HepG2 (cell line): Measurements from ENCODE around the gene SF3B5. TPM values are rescaled to one million over a fixed set of nuclear protein-coding genes. Genes with fewer than 3 reads are reported as not detected.

Source experiments
- ATAC-seq: fragments of 200-7000 bp; cut with Tn5 transposase; 3 replicates; pipeline ENCODE4 v1.9.1; 2020; ENCODE audit warnings: mild to moderate bottlenecking, moderate library complexity
- BruUV-seq: library from RNA; stranded (reverse); fragments of 400-500 nt; replicated peaks from 2 replicates; lab custom pipeline; 2021; lab: Mats Ljungman, UMichigan
- CTCF ChIA-PET: fragments of 300-600 bp; formaldehyde crosslinking; extraction: SDS; loops from one replicate; lab custom pipeline; 2021; ENCODE audit warnings: low total read pairs, inconsistent platforms, low intra/inter-chr PET ratio; lab: Yijun Ruan, JAX
- POLR2A ChIA-PET: fragments of 350-600 bp; sonication (Branson Sonifier 250); formaldehyde crosslinking; loops from one replicate; lab custom pipeline; 2020; ENCODE audit warnings: antibody characterized with exemption, inconsistent platforms; lab: Yijun Ruan, JAX
- DNase-seq: peaks from one replicate; pipeline ENCODE4 v3.0.0-alpha.2; 2015; ENCODE audit warnings: low spot score
- FAIRE-seq: peaks from 3 replicates; lab custom pipeline; 2011; peaks lifted over from hg19 to GRCh38; lab: Jason Lieb, UNC
- H2AFZ ChIP-seq: one replicate; pipeline ENCODE4 v1.6.1; 2011; ENCODE audit warnings: low read length, inconsistent platforms
- H3K27ac ChIP-seq: fragments of 300-600 bp; 3 replicates; pipeline ENCODE4 v1.8.0; 2011; ENCODE audit warnings: mixed run types, mild to moderate bottlenecking, mixed read lengths, low read length, inconsistent platforms; ENCODE audit not compliant: insufficient read depth; ENCODE audit errors: extremely low read length
- H3K27me3 ChIP-seq, 2 experiments: fragments of 200-600 bp in 1 of 2; 2 replicates in 1 of 2; 3 replicates in 1 of 2; pipeline versions ENCODE4 v1.6.0 to v1.8.0; 2011; ENCODE audit warnings: low read length in 2 of 2, mild to moderate bottlenecking in 2 of 2, moderate library complexity in 2 of 2, inconsistent platforms in 1 of 2; ENCODE audit not compliant: insufficient read depth in 2 of 2, control insufficient read depth in 1 of 2
- H3K36me3 ChIP-seq, 2 experiments: fragments of 200-600 bp in 1 of 2; replicated peaks in 1 of 2; 2 replicates in 1 of 2; 3 replicates in 1 of 2; pipeline versions ENCODE4 v1.5.1 to v1.8.0; 2011; ENCODE audit warnings: low read length in 2 of 2, inconsistent platforms in 1 of 2; ENCODE audit not compliant: insufficient read depth in 2 of 2, control insufficient read depth in 1 of 2
- H3K4me1 ChIP-seq: 2 replicates; pipeline ENCODE4 v1.5.1; 2012; ENCODE audit warnings: low read length, inconsistent platforms; ENCODE audit not compliant: insufficient read depth
- H3K4me2 ChIP-seq: 2 replicates; pipeline ENCODE4 v1.6.0; 2011; ENCODE audit warnings: low read depth, low read length, inconsistent platforms
- H3K4me3 ChIP-seq, 3 experiments: fragments of 200-600 bp in 1 of 3; sonication (generic), shearing (Covaris generic) in 1 of 3; replicated peaks in 1 of 3; 2 replicates each; pipeline ENCODE4 v1.5.1; 2011 to 2016; ENCODE audit warnings: low read length in 3 of 3, inconsistent platforms in 2 of 3, low read depth in 2 of 3, mild to moderate bottlenecking in 2 of 3, control low read depth in 1 of 3, mixed read lengths in 1 of 3; ENCODE audit not compliant: insufficient read depth in 1 of 3
- H3K79me2 ChIP-seq: one replicate; pipeline ENCODE4 v1.6.1; 2011; ENCODE audit warnings: low read length, inconsistent platforms; ENCODE audit not compliant: insufficient read depth
- H3K9ac ChIP-seq: 2 replicates; pipeline ENCODE4 v1.6.0; 2011; ENCODE audit warnings: mild to moderate bottlenecking, low read depth, low read length, inconsistent platforms; ENCODE audit not compliant: insufficient read depth
- H3K9me3 ChIP-seq: 2 replicates; pipeline ENCODE4 v1.5.1; 2012; ENCODE audit warnings: mild to moderate bottlenecking, low read length
- H4K20me1 ChIP-seq: 2 replicates; pipeline ENCODE4 v1.6.0; 2011; ENCODE audit warnings: inconsistent platforms, mild to moderate bottlenecking, low read length, moderate library complexity; ENCODE audit not compliant: insufficient read depth
- BORCS8-MEF2B ChIP-seq: sonication (generic); formaldehyde crosslinking; IDR thresholded peaks from 2 replicates; pipeline ENCODE4 v1.8.0; 2022; ENCODE audit warnings: mild to moderate bottlenecking, missing genetic modification reagents
- BRCA1 ChIP-seq: sonication (generic); formaldehyde crosslinking; IDR thresholded peaks from 2 replicates; pipeline ENCODE4 v1.4.0; 2020; ENCODE audit warnings: missing genetic modification reagents
- ELF1 ChIP-seq: sonication (generic); formaldehyde crosslinking; IDR thresholded peaks from 2 replicates; pipeline ENCODE4 v1.4.0; 2020; ENCODE audit warnings: missing genetic modification reagents
- MTA3 ChIP-seq: sonication (generic); formaldehyde crosslinking; IDR thresholded peaks from 2 replicates; pipeline ENCODE4 v1.4.0; 2020; ENCODE audit warnings: missing genetic modification reagents
- POGZ ChIP-seq: sonication (generic); formaldehyde crosslinking; IDR thresholded peaks from 2 replicates; pipeline ENCODE4 v1.4.0; 2020; ENCODE audit warnings: mild to moderate bottlenecking, missing genetic modification reagents
- SRSF1 ChIP-seq: fragments of 200-400 bp; formaldehyde crosslinking; optimal IDR thresholded peaks from 2 replicates; pipeline ENCODE3; 2017; ENCODE audit warnings: mild to moderate bottlenecking, low read depth, low read length, moderate library complexity
- TBP ChIP-seq: sonication (generic); formaldehyde crosslinking; IDR thresholded peaks from 2 replicates; pipeline ENCODE4 v1.5.0; 2020; ENCODE audit warnings: missing genetic modification reagents
- ZFP62 ChIP-seq: sonication (generic); formaldehyde crosslinking; IDR thresholded peaks from 2 replicates; pipeline ENCODE4 v1.4.0; 2020; ENCODE audit warnings: missing genetic modification reagents
- ZNF24 ChIP-seq: fragments of 450-650 bp; IDR thresholded peaks from 2 replicates; pipeline ENCODE4 v1.6.1; 2017; ENCODE audit warnings: antibody characterized with exemption, mild to moderate bottlenecking
- ZNF296 ChIP-seq: sonication (generic); formaldehyde crosslinking; conservative IDR thresholded peaks from 2 replicates; pipeline ENCODE4 v1.5.0; 2020; ENCODE audit warnings: mild to moderate bottlenecking, missing genetic modification reagents
- ZNF543 ChIP-seq: sonication (generic); formaldehyde crosslinking; IDR thresholded peaks from 2 replicates; pipeline ENCODE4 v1.4.0; 2020; ENCODE audit warnings: mild to moderate bottlenecking, missing genetic modification reagents
- WGBS: methylation state at CpG from one replicate; pipeline ENCODE4 v1.1.6; 2017; ENCODE audit warnings: low lambda C conversion rate; 5-methylcytosine and 5-hydroxymethylcytosine counted together
- in situ Hi-C: cut with HindIII; loops from 2 replicates; pipeline ENCODE4 v1.10.0; 2017; ENCODE audit warnings: low pct_unique_long_range_greater_than_20kb; ENCODE audit not compliant: extremely low pct_ligation_motif_present
- intact Hi-C: fragments of 100-400 bp; cut with micrococcal nuclease; formaldehyde crosslinking; loops from one replicate; pipeline ENCODE4 v1.10.0; 2022; ENCODE audit not compliant: unreplicated experiment
- polyA plus RNA-seq, 8 experiments: library from polyadenylated mRNA; depleted of rRNA in 3 of 8; stranded (reverse) in 7 of 8; unstranded in 1 of 8; fragments of >200 nt; fragmentation: Illumina TruSeq in 4 of 8; extraction: Trizol in 4 of 8; gene quantifications; 2 replicates each; pipeline versions ENCODE4 v1.2.1 to v1.2.3, GENCODE V29; 2011 to 2016; ENCODE audit warnings: low read depth in 4 of 8, missing spikeins in 1 of 8, mixed read lengths in 1 of 8; ENCODE audit not compliant: insufficient read depth in 1 of 8
- total RNA-seq, 5 experiments: library from RNA; depleted of rRNA; stranded (reverse); fragments of >200 nt; fragmentation: Illumina TruSeq; extraction: Trizol; gene quantifications; 2 replicates each; pipeline ENCODE4 v1.2.3, GENCODE V29; 2016; ENCODE audit warnings: low read depth in 1 of 5
- TF ChIP-seq, protein P1 (sequence below): sonication (generic); formaldehyde crosslinking; IDR thresholded peaks from 2 replicates; pipeline ENCODE4 v1.4.0; 2020; ENCODE audit warnings: missing genetic modification reagents

Gene SF3B5
- total and polyA plus RNA-seq, 2 of the 13 experiments (the other 11 are each of a cell fraction or from before 2014, with no cell fraction given), result 263 to 292 TPM

GRCh38 chr6:144063246-144063743, 32.1 kb downstream of the SF3B5 start (continued):
- no peak for TF ChIP-seq TBP (CRISPR knock-in tag)
- TF ChIP-seq BORCS8-MEF2B (CRISPR knock-in tag), result 0 out of 2 replicates have a peak, but pooled peaks have one; percentile 26
- 0 out of 2 replicates have a peak, but pooled peaks have one; percentile 3 for TF ChIP-seq ZNF296 (CRISPR knock-in tag)

- peaks cover 14% of the 10 kb centered on the region for H3K4me1 ChIP-seq
- DNase-seq (no peak), ATAC-seq (no peak), FAIRE-seq (peak; percentile 12)
- TF ChIP-seq ZNF543 (no peak), ZFP62 (CRISPR knock-in tag) (no peak), ZNF24 (no peak), MTA3 (no peak), SRSF1 (no peak), BRCA1 (CRISPR knock-in tag) (no peak), ELF1 (CRISPR knock-in tag) (no peak), POGZ (CRISPR knock-in tag) (no peak)
- TF ChIP-seq, protein P1, sequence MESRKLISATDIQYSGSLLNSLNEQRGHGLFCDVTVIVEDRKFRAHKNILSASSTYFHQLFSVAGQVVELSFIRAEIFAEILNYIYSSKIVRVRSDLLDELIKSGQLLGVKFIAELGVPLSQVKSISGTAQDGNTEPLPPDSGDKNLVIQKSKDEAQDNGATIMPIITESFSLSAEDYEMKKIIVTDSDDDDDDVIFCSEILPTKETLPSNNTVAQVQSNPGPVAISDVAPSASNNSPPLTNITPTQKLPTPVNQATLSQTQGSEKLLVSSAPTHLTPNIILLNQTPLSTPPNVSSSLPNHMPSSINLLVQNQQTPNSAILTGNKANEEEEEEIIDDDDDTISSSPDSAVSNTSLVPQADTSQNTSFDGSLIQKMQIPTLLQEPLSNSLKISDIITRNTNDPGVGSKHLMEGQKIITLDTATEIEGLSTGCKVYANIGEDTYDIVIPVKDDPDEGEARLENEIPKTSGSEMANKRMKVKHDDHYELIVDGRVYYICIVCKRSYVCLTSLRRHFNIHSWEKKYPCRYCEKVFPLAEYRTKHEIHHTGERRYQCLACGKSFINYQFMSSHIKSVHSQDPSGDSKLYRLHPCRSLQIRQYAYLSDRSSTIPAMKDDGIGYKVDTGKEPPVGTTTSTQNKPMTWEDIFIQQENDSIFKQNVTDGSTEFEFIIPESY (CRISPR knock-in tag), result no peak
- H3K36me3 ChIP-seq, result no peaks in the 10 kb centered on the region
- H3K9me3 ChIP-seq, result no peaks in the 10 kb centered on the region
- no peaks in the 10 kb centered on the region for H4K20me1 ChIP-seq
- WGBS, result 14% methylated on average over 5 of the region's 5 CpGs
- H3K79me2 ChIP-seq, result no peaks in the 10 kb centered on the region
- peak overlapping the region; percentile 5 for H2AFZ ChIP-seq
- POLR2A ChIA-PET, result no interaction called here
- peaks cover 0 to 47% of the 10 kb centered on the region in 2 experiments; a peak in 4 of 5 replicates for H3K27me3 ChIP-seq
- in situ Hi-C loops, result no loop called here
- BruUV-seq, result no TSS peak
- CTCF ChIA-PET, result no interaction called here
- no peak overlapping the region for H3K9ac ChIP-seq
- H3K27ac ChIP-seq, result no peak overlapping the region
- peak overlapping the region; percentile 88 for H3K4me2 ChIP-seq
- intact Hi-C loops, result no loop called here
- H3K4me3 ChIP-seq, result no peak overlapping the region
Measured at GRCh38 chr6:144062786-144063185, 32.6 kb downstream of the SF3B5 start.
